ENCODE results near the gene GLTP. TPM values are rescaled to one million over a fixed set of nuclear protein-coding genes. Genes with fewer than 3 reads are reported as not detected.

GLTP gene
- total and polyA plus RNA-seq, 2 of the 13 experiments (the other 11 are each of a cell fraction or from before 2014, with no cell fraction given), result 10.7 to 12.9 TPM

DNA sequence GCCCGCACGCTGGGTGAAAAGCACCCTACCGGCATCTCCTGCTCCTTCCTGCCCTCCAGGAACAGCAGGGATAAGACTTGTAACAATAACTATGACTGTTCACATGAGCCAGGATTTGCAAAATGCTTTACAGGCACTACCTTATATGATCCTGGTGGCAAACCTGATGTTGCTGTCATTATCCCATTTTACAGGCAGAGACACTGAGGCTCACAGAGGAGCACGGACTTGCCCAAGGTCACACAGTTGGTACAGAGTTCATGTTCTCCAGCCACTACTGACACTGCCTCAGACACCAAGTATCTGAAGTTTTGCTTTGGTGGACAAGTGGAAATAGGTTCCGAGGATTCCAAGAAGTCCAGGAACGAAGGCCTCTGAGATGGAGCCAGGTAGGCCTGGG is 22.6 kb downstream of the GLTP start:
- Histone ChIP-seq H3K4me1 (ENCODE audit: insufficient read depth, low read length) (peaks cover 33% of the 10 kb centered on the region), H3K9me3 (ENCODE audit: low read length) (no peaks in the 10 kb centered on the region)
- CTCF ChIA-PET (ENCODE audit: low intra/inter-chr PET ratio, low total read pairs), result no interaction called here
- TF ChIP-seq, protein P1, sequence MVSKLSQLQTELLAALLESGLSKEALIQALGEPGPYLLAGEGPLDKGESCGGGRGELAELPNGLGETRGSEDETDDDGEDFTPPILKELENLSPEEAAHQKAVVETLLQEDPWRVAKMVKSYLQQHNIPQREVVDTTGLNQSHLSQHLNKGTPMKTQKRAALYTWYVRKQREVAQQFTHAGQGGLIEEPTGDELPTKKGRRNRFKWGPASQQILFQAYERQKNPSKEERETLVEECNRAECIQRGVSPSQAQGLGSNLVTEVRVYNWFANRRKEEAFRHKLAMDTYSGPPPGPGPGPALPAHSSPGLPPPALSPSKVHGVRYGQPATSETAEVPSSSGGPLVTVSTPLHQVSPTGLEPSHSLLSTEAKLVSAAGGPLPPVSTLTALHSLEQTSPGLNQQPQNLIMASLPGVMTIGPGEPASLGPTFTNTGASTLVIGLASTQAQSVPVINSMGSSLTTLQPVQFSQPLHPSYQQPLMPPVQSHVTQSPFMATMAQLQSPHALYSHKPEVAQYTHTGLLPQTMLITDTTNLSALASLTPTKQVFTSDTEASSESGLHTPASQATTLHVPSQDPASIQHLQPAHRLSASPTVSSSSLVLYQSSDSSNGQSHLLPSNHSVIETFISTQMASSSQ (IDR thresholded peaks at IDR 0.05; ENCODE audit: low read depth), result no peak
- TF ChIP-seq, protein P1 (CRISPR knock-in tag; IDR thresholded peaks at IDR 0.05; ENCODE audit: borderline replicate concordance), result no peak
- TF ChIP-seq ZNF564 (CRISPR knock-in tag; IDR thresholded peaks at IDR 0.05) (no peak), NR2C2 (CRISPR knock-in tag; IDR thresholded peaks at IDR 0.05; ENCODE audit: borderline replicate concordance) (no peak), CHD4 (IDR thresholded peaks at IDR 0.05; ENCODE audit: borderline replicate concordance, low read length) (0 out of 2 replicates have a peak, but pooled peaks have one; percentile 17), BRCA1 (CRISPR knock-in tag; IDR thresholded peaks at IDR 0.05) (no peak), ZSCAN20 (CRISPR knock-in tag; IDR thresholded peaks at IDR 0.05; ENCODE audit: borderline replicate concordance) (no peak), ETV6 (CRISPR knock-in tag; conservative IDR thresholded peaks at IDR 0.05) (no peak), ZNF543 (CRISPR knock-in tag; IDR thresholded peaks at IDR 0.05) (no peak), ZNF629 (CRISPR knock-in tag; conservative IDR thresholded peaks at IDR 0.05) (peak; percentile 91), MAF1 (CRISPR knock-in tag; IDR thresholded peaks at IDR 0.05; ENCODE audit: borderline replicate concordance) (no peak), TSC22D2 (CRISPR knock-in tag; IDR thresholded peaks at IDR 0.05; ENCODE audit: borderline replicate concordance) (no peak), HDAC2 (CRISPR knock-in tag; IDR thresholded peaks at IDR 0.05) (no peak)
- TF ChIP-seq, protein P2, sequence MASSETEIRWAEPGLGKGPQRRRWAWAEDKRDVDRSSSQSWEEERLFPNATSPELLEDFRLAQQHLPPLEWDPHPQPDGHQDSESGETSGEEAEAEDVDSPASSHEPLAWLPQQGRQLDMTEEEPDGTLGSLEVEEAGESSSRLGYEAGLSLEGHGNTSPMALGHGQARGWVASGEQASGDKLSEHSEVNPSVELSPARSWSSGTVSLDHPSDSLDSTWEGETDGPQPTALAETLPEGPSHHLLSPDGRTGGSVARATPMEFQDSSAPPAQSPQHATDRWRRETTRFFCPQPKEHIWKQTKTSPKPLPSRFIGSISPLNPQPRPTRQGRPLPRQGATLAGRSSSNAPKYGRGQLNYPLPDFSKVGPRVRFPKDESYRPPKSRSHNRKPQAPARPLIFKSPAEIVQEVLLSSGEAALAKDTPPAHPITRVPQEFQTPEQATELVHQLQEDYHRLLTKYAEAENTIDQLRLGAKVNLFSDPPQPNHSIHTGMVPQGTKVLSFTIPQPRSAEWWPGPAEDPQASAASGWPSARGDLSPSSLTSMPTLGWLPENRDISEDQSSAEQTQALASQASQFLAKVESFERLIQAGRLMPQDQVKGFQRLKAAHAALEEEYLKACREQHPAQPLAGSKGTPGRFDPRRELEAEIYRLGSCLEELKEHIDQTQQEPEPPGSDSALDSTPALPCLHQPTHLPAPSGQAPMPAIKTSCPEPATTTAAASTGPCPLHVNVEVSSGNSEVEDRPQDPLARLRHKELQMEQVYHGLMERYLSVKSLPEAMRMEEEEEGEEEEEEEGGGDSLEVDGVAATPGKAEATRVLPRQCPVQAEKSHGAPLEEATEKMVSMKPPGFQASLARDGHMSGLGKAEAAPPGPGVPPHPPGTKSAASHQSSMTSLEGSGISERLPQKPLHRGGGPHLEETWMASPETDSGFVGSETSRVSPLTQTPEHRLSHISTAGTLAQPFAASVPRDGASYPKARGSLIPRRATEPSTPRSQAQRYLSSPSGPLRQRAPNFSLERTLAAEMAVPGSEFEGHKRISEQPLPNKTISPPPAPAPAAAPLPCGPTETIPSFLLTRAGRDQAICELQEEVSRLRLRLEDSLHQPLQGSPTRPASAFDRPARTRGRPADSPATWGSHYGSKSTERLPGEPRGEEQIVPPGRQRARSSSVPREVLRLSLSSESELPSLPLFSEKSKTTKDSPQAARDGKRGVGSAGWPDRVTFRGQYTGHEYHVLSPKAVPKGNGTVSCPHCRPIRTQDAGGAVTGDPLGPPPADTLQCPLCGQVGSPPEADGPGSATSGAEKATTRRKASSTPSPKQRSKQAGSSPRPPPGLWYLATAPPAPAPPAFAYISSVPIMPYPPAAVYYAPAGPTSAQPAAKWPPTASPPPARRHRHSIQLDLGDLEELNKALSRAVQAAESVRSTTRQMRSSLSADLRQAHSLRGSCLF (CRISPR knock-in tag; IDR thresholded peaks at IDR 0.05; ENCODE audit: borderline replicate concordance), result no peak
- TF ChIP-seq, protein P3, sequence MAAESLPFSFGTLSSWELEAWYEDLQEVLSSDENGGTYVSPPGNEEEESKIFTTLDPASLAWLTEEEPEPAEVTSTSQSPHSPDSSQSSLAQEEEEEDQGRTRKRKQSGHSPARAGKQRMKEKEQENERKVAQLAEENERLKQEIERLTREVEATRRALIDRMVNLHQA (CRISPR knock-in tag; IDR thresholded peaks at IDR 0.05), result no peak
- TF ChIP-seq, protein P4, sequence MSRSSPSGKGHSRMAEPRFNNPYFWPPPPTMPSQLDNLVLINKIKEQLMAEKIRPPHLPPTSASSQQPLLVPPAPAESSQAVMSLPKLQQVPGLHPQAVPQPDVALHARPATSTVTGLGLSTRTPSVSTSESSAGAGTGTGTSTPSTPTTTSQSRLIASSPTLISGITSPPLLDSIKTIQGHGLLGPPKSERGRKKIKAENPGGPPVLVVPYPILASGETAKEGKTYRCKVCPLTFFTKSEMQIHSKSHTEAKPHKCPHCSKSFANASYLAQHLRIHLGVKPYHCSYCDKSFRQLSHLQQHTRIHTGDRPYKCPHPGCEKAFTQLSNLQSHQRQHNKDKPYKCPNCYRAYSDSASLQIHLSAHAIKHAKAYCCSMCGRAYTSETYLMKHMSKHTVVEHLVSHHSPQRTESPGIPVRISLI (CRISPR knock-in tag; IDR thresholded peaks at IDR 0.05; ENCODE audit: borderline replicate concordance), result no peak

More for the DNA sequence above, 22.6 kb downstream of the GLTP start:
- H3K9ac ChIP-seq (ENCODE audit: insufficient read depth, low read depth, low read length), result no peak overlapping the region
- no peak overlapping the region for H3K27ac ChIP-seq (ENCODE audit: extremely low read length, insufficient read depth, low read length)
- H4K20me1 ChIP-seq (ENCODE audit: insufficient read depth, low read length), result no peaks in the 10 kb centered on the region
- in situ Hi-C loops (cut with HindIII; ENCODE audit: extremely low pct_ligation_motif_present, low pct_unique_long_range_greater_than_20kb) (no loop called here), intact Hi-C loops (cut with micrococcal nuclease; ENCODE audit: unreplicated experiment) (no loop called here)
- no peaks in the 10 kb centered on the region for H3K79me2 ChIP-seq (ENCODE audit: insufficient read depth, low read length)
- no TSS peak for BruUV-seq (replicated peaks)
- no peak for ATAC-seq
- DNase-seq (ENCODE audit: low spot score), result no peak
- no peak overlapping the region for H3K4me2 ChIP-seq (ENCODE audit: low read depth, low read length)
- no peak overlapping the region for H2AFZ ChIP-seq (ENCODE audit: low read length)
- 94% methylated on average over 6 of the region's 6 CpGs for WGBS (ENCODE audit: low lambda C conversion rate)
- FAIRE-seq, result no peak
- POLR2A ChIA-PET, result no interaction called here
- no peak overlapping the region for H3K4me3 ChIP-seq (replicated peaks in 1 of 3; ENCODE audit: insufficient read depth in 1 of 3, low read depth in 2 of 3, low read length in 3 of 3)
- no peaks in the 10 kb centered on the region for H3K36me3 ChIP-seq (replicated peaks in 1 of 2; ENCODE audit: control insufficient read depth in 1 of 2, insufficient read depth in 2 of 2, low read length in 2 of 2)
- no peaks in the 10 kb centered on the region for H3K27me3 ChIP-seq (ENCODE audit: control insufficient read depth in 1 of 2, insufficient read depth in 2 of 2, low read length in 2 of 2)
